DOHH2 (cell line): ENCODE data around the gene SPRN.

Experiments used
- H3F3A ChIP-seq: fragments of 200-600 bp; sonication (generic), shearing (Covaris generic); 2 replicates; pipeline ENCODE4 v1.6.0; 2016; ENCODE audit warnings: antibody characterized with exemption, mild to moderate bottlenecking; ENCODE audit not compliant: control insufficient read depth, insufficient read depth
- H3K27ac ChIP-seq: fragments of 200-600 bp; sonication (generic); 2 replicates; pipeline ENCODE4 v1.5.1; 2014; ENCODE audit warnings: low read depth, mild to moderate bottlenecking, low read length, moderate library complexity
- H3K27me3 ChIP-seq: fragments of 200-600 bp; sonication (generic); 2 replicates; pipeline ENCODE4 v1.6.1; 2014; ENCODE audit warnings: mild to moderate bottlenecking, low read length, mixed read lengths; ENCODE audit not compliant: control insufficient read depth
- H3K36me3 ChIP-seq: fragments of 200-600 bp; sonication (generic); 2 replicates; pipeline ENCODE4 v1.6.1; 2014; ENCODE audit warnings: mild to moderate bottlenecking, low read length, moderate library complexity, mixed read lengths; ENCODE audit not compliant: control insufficient read depth
- H3K4me1 ChIP-seq: fragments of 200-600 bp; sonication (generic); 2 replicates; pipeline ENCODE4 v1.6.1; 2014; ENCODE audit warnings: mild to moderate bottlenecking, low read length, mixed read lengths; ENCODE audit not compliant: control insufficient read depth
- H3K4me2 ChIP-seq: fragments of 200-600 bp; sonication (generic); 2 replicates; pipeline ENCODE4 v1.6.0; 2014; ENCODE audit warnings: mild to moderate bottlenecking, low read length, moderate library complexity
- H3K4me3 ChIP-seq: fragments of 200-600 bp; sonication (generic); 2 replicates; pipeline ENCODE4 v1.5.1; 2014; ENCODE audit warnings: mild to moderate bottlenecking, low read length, mixed read lengths
- H3K79me2 ChIP-seq: fragments of 200-600 bp; sonication (generic); 2 replicates; pipeline ENCODE4 v1.6.1; 2014; ENCODE audit warnings: mild to moderate bottlenecking, low read length, mixed read lengths; ENCODE audit not compliant: control insufficient read depth
- H3K9me2 ChIP-seq: fragments of 200-600 bp; sonication (generic); replicated peaks from 2 replicates; pipeline ENCODE4 v1.6.1; 2014; ENCODE audit warnings: mild to moderate bottlenecking, low read length, mixed read lengths; ENCODE audit not compliant: control insufficient read depth
- H3K9me3 ChIP-seq: fragments of 200-600 bp; sonication (generic); 2 replicates; pipeline ENCODE4 v1.6.1; 2014; ENCODE audit warnings: antibody characterized with exemption, low read length, mixed read lengths; ENCODE audit not compliant: control insufficient read depth, insufficient read depth
- H4K20me1 ChIP-seq: fragments of 200-600 bp; sonication (generic); 2 replicates; pipeline ENCODE4 v1.6.0; 2014; ENCODE audit warnings: low read depth, mild to moderate bottlenecking, antibody characterized with exemption, low read length, moderate library complexity; ENCODE audit not compliant: control insufficient read depth, insufficient read depth
- EZH2phosphoT487 ChIP-seq: fragments of 200-600 bp; sonication (generic); IDR thresholded peaks from 2 replicates; pipeline ENCODE4 v1.6.1; 2017; ENCODE audit warnings: borderline replicate concordance, mild to moderate bottlenecking, antibody characterized with exemption, low read length, moderate library complexity, mixed read lengths
- TF ChIP-seq, protein P1 (sequence below): fragments of 200-600 bp; sonication (generic); IDR thresholded peaks from one replicate; pipeline ENCODE4 v1.5.1; 2014; ENCODE audit warnings: antibody characterized with exemption, mild to moderate bottlenecking, low read depth, low read length; ENCODE audit not compliant: poor library complexity, severe bottlenecking

Gene SPRN

DNA sequence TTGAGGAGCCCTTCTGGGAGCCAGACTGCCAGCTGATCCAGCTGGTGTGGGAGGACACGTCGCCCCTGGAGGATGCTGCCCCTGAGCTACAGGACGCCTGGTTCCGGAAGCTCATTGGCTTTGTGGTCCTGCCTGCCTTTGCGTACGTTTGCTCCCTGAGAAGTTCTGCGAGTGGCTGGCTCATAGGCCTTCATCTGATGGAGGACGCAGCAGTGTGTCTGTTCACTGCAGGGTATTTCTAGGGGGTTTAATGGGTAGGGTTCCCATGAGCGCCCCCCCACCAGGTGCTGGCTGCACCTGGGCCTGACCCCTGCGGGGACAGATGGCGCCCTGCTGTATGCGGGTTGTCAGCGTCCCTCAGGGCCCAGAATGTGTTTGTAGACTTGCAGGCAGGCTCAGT is 40.4 kb downstream of the SPRN start:
- Histone ChIP-seq H3K36me3 (peaks cover 4% of the 10 kb centered on the region; the same call in 1 of the 2 replicates), H3K4me3 (no peak overlapping the region), H3K27me3 (peaks cover 10% of the 10 kb centered on the region; the same call in 1 of the 2 replicates), H3F3A (peaks cover under 1% of the 10 kb centered on the region), H3K4me1 (peaks cover 18% of the 10 kb centered on the region), H3K4me2 (no peak overlapping the region), H3K79me2 (peaks cover 6% of the 10 kb centered on the region), H4K20me1 (no peaks in the 10 kb centered on the region), H3K27ac (no peak overlapping the region), H3K9me3 (no peaks in the 10 kb centered on the region), H3K9me2 (no peaks in the 10 kb centered on the region)
- no peak for TF ChIP-seq EZH2phosphoT487
- TF ChIP-seq, protein P1, sequence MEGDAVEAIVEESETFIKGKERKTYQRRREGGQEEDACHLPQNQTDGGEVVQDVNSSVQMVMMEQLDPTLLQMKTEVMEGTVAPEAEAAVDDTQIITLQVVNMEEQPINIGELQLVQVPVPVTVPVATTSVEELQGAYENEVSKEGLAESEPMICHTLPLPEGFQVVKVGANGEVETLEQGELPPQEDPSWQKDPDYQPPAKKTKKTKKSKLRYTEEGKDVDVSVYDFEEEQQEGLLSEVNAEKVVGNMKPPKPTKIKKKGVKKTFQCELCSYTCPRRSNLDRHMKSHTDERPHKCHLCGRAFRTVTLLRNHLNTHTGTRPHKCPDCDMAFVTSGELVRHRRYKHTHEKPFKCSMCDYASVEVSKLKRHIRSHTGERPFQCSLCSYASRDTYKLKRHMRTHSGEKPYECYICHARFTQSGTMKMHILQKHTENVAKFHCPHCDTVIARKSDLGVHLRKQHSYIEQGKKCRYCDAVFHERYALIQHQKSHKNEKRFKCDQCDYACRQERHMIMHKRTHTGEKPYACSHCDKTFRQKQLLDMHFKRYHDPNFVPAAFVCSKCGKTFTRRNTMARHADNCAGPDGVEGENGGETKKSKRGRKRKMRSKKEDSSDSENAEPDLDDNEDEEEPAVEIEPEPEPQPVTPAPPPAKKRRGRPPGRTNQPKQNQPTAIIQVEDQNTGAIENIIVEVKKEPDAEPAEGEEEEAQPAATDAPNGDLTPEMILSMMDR = no peak

DNA sequence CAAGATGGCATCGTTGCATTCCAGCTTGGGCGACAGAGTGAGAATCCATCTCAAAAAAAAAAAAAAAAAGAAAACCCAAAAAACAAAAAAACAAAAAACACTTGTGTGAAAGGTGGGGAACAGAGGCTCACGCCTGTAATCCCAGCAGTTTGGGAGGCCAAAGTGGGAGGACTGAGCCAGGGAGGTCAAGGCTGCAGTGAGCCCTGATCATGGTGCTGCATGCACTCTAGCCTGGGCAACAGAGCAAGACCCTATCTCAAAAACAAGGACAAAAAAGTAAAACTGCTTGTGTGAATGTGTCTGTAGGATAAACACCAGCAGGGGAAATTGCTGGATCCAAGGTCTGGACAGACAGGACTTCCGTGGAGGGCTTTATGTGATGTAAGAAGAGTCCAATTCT is 40.9 kb downstream of the SPRN start:
- Histone ChIP-seq H3K9me3 (no peaks in the 10 kb centered on the region), H3K4me3 (no peak overlapping the region), H3K79me2 (peaks cover 6% of the 10 kb centered on the region), H3K36me3 (peaks cover 3% of the 10 kb centered on the region; the same call in 1 of the 2 replicates), H3K27me3 (peaks cover 10% of the 10 kb centered on the region; the same call in 1 of the 2 replicates), H3K4me1 (peaks cover 18% of the 10 kb centered on the region), H3F3A (no peaks in the 10 kb centered on the region), H4K20me1 (no peaks in the 10 kb centered on the region), H3K9me2 (no peaks in the 10 kb centered on the region), H3K4me2 (no peak overlapping the region), H3K27ac (no peak overlapping the region)
- TF ChIP-seq EZH2phosphoT487 = no peak
- TF ChIP-seq, protein P1 = no peak

DNA sequence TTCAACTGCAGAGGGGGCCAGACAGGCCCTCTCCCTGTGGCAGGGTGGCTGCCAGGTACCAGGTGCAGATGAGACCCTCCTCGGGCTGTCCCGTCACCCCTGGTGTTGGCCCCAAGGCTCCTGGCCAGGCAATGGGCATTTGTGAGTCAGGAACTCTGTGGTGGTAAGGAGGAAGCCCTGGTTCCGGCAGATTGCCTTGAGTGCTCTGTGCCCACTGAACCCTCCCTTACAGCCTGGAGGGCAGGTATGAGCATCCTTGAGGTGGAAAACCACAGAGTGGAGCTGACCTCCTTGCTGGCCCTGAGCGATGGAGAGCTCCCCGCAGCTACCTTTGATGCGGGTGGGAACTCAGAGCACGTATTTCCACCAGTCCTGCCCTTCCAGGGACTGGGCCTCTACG is 43.4 kb downstream of the SPRN start:
- TF ChIP-seq, protein P1 = no peak
- TF ChIP-seq EZH2phosphoT487 = no peak
- Histone ChIP-seq H3K9me3 (no peaks in the 10 kb centered on the region), H3K27me3 (peaks cover 13% of the 10 kb centered on the region; the same call in 1 of the 2 replicates), H3F3A (no peaks in the 10 kb centered on the region), H3K9me2 (no peaks in the 10 kb centered on the region), H3K36me3 (no peaks in the 10 kb centered on the region), H4K20me1 (no peaks in the 10 kb centered on the region), H3K4me1 (peaks cover 18% of the 10 kb centered on the region), H3K4me2 (no peak overlapping the region), H3K4me3 (no peak overlapping the region), H3K27ac (no peak overlapping the region), H3K79me2 (no peaks in the 10 kb centered on the region)
